Measurements from ENCODE around the gene POLQ.
"Not testable (repeated sequence)": the region's sequence is repeated elsewhere in the genome, so short reads cannot be mapped to it uniquely, and the experiment has no call there.

Gene POLQ

DNA sequence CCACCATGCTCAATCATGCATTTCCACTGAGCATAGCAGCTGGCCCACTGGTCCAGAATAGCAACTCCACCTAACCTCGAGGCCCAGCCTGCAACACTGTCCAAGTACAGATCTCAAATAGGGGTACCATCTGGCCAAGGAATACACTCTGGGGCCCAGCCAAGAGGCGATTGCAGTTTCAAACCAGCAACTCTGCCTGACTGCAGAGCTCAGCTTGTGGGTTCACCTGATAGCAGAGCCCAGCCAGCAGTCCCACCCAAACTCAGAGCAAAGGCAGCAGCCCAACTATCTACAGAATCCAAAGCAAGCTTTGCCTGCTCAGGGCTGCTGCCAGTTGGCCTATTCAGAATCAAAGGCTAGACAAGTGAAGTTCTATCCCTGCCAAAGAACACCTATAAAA lies 30.5 kb downstream of the POLQ start:
- in situ Hi-C loops (cut with HindIII; ENCODE audit: low sequenced_read_pairs) = no loop called here

GRCh38 chr3:121514496-121514895 lies 31.3 kb downstream of the POLQ start:
- in situ Hi-C loops (cut with HindIII; ENCODE audit: low sequenced_read_pairs) = no loop called here

- in situ Hi-C loops (cut with HindIII; ENCODE audit: low sequenced_read_pairs) = no loop called here
Measured at GRCh38 chr3:121508389-121508788, 37.4 kb downstream of the POLQ start.

DNA sequence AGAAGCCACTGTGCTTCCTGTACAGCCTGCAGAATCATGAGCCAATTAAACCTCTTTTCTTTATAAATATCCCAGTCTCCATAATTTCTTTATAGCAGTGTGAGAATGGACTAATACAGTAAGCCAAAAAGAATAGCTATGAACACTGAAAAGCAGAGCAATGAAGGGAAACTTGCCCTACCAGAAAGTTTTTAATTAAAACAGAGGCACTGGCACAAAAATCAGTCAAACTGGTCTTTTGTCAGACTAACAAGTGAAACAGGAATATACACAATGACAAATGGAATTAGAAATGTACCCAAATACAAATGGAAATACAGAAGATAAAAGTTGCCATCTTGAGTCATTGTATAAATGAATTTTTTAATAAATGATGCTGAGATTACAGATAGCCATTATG lies 40.5 kb downstream of the POLQ start:
- in situ Hi-C loops (cut with HindIII; ENCODE audit: low sequenced_read_pairs) = no loop called here

DNA sequence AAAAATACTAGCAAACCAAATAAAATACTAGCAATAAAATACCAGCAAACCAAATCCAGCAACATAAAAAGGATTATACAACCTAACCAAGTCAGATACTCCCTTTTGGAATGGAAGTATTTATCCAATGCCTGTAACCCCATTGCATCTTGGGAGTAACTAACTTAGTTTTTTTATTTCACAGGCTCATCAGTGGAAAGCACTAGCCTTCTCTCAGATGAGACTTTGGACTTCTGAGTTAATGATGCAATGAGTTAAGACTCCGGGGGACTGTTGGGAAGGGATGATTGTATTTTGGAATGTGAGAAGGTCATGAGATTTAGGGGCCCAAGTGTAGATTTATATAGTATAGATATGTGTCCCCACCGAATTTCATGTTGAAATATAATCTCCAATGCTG lies 41.2 kb downstream of the POLQ start:
- in situ Hi-C loops (cut with HindIII; ENCODE audit: low sequenced_read_pairs) = no loop called here

- in situ Hi-C loops (cut with HindIII; ENCODE audit: low sequenced_read_pairs) = no loop called here
Measured at GRCh38 chr3:121496786-121497185, 49.0 kb downstream of the POLQ start.

DNA sequence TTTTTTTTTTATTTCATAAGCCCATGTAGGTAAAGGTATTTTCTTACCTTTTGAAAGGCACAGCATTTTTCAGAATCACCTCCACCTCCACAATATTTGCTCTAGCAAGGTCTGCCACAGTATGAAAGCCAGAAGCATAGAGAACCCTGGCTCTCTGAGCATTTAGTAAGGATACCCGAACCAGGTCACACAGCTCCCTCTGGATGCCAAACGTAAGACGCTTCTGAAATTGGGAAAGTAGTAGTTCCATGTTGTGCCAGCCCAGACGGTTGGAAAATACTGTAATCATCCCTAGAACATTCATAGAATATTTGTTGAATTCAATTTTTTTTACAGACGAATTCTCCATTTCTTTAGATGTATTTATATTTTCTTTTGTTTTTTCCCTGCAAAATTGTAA lies 52.4 kb downstream of the POLQ start:
- in situ Hi-C loops (cut with HindIII; ENCODE audit: low sequenced_read_pairs) = no loop called here

DNA sequence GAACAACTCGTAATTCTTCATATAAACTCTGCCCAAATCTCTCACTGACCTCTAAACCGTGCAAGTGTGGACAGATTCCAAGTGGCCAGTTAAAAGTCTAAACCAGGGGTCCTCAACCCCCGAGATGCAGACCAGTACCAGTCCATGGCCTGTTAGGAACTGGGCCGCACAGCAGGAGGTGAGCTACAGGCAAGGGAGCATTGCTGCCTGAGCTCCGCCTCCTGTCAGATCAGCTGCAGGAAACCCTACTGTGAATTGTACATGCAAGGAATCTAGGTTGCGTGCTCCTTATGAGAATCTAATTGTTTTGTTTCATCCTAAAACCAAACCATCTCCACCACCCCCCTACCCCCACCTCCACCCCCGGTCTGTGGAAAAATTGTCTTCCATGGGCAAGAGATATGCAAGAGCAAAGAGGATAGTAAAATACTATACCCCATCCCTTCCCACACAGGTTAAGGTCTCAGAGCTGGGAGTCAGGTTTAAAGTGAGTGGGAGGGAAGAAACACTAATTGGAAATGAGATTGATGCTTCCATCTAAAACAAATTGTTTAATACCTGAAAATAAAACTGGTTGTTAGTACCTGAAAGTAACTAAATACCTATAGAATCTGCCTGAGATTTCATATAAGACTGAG lies 54.0 kb downstream of the POLQ start:
- in situ Hi-C loops (cut with HindIII; ENCODE audit: low sequenced_read_pairs) = no loop called here

DNA sequence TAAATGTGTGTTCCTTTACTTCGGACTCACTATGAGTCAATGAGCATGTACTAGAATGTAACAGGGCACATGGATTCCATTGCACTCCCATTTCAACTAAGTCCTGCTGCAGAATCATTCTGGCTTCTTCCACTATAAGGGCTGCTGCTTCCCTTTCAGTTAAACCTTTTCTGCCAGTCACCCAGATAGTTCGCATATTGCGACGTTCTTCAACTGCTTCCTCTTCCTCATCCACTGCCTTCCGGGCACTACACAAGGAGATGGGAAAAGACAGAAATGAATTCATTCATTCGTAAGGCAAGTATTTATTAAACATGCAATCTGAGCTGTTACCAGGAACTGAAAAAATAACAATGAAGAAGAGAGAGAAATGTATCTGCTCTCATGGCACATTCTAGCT lies 55.6 kb downstream of the POLQ start:
- in situ Hi-C loops (cut with HindIII; ENCODE audit: low sequenced_read_pairs) = no loop called here

GRCh38 chr3:121488628-121489027 lies 57.2 kb downstream of the POLQ start:
- in situ Hi-C loops (cut with HindIII; ENCODE audit: low sequenced_read_pairs) = no loop called here

GRCh38 chr3:121483290-121483689 lies 62.5 kb downstream of the POLQ start:
- in situ Hi-C loops (cut with HindIII; ENCODE audit: low sequenced_read_pairs) = no loop called here

DNA sequence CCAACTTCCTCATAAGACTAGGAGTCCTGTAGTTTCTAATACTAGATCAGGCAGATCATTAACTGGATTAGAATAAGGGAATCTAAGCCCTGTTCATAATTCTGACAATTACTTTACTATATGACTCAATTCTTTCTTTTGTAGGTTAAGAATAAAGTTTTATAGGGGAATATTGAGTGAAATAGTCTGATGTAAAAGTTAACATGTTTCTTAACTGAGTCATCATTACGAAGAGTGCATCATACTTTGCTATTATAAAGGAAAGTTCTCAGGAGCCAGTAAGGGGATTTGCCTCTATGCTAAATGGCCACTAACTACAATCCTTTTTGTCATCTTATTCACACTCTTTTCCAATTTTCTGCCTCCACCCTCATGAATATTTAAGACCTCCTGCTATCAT lies 63.1 kb downstream of the POLQ start:
- in situ Hi-C loops (cut with HindIII; ENCODE audit: low sequenced_read_pairs) = no loop called here

- in situ Hi-C loops (cut with HindIII; ENCODE audit: low sequenced_read_pairs) = no loop called here
Measured at GRCh38 chr3:121481106-121481880, 64.5 kb downstream of the POLQ start.

- in situ Hi-C loops (cut with HindIII; ENCODE audit: low sequenced_read_pairs) = no loop called here
Measured at GRCh38 chr3:121477589-121477988, 68.2 kb downstream of the POLQ start.

GRCh38 chr3:121473001-121473400 lies 72.8 kb downstream of the POLQ start:
- in situ Hi-C loops (cut with HindIII; ENCODE audit: low sequenced_read_pairs) = no loop called here

DNA sequence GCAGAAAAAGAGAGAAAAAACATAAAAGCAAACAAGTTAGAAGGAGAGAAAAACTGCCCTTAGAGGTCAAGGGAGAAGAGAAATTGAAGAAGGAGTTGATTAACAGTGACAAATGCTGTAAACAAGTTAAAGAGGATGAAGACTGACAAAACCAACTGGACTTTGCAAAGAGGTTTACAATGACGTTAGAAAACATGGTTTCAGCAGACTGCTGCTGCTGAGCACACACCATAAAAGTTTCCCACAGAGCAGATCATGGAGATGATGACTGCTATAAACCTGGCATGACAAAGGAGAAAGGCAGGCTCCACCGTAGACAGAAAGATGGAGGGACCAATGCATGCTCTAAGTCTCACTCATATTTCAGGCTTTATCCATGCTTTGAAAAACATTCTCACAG lies 78.7 kb downstream of the POLQ start:
- in situ Hi-C loops (cut with HindIII; ENCODE audit: low sequenced_read_pairs) = no loop called here

DNA sequence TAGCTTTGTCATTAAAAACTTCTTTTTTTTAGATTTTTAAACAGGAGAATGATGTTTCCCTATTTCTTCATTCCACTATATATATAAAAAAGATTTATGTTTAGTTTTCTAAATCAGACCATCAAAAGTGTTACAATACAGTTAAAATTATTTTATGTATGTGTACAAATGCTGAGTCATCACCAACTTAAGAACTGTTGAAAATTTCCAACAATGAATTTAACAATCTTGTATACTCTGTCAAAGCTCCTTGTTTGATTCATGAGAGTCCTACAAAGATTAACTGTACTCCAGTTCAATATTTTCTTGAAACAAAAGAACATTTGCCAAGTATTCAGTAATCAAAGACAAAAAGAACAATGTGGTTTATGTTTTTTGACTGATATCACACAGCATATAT lies 82.0 kb downstream of the POLQ start:
- in situ Hi-C loops (cut with HindIII; ENCODE audit: low sequenced_read_pairs) = no loop called here

DNA sequence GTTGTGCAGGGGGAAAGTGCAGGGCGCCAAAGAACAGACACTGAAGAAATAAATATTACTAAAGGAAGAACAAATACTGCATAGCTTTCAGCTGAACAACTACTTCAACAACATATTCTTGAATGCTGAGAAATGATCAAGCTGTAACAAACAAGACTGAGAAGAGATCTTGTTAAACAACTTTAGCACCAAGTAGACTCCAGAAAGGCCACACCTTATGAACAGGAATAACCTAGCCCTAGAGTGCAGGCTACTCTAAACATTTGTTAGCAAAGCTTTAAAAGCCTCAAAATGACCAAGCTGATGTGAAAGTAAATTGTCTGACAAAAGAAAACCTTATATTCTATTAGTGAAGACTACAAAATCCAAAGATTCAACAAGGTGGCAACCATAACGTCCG lies 83.2 kb downstream of the POLQ start:
- in situ Hi-C loops (cut with HindIII; ENCODE audit: low sequenced_read_pairs) = no loop called here

DNA sequence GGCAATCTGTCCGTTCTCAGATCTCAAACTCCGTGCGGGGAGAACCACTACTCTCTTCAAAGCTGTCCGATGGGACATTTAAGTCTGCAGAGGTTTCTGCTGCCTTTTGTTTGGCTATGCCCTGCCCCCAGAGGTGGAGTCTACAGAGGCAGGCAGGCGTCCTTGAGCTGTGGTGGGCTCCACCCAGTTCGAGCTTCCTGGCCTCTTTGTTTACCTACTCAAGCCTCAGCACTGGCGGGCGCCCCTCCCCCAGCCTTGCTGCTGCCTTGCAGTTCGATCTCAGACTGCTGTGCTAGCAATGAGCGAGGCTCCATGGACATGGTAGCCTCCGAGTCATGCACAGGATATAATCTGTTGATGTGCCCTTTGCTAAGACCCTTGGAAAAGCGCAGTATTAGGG lies 94.0 kb downstream of the POLQ start:
- in situ Hi-C loops (cut with HindIII; ENCODE audit: low sequenced_read_pairs) = not testable (repeated sequence)

DNA sequence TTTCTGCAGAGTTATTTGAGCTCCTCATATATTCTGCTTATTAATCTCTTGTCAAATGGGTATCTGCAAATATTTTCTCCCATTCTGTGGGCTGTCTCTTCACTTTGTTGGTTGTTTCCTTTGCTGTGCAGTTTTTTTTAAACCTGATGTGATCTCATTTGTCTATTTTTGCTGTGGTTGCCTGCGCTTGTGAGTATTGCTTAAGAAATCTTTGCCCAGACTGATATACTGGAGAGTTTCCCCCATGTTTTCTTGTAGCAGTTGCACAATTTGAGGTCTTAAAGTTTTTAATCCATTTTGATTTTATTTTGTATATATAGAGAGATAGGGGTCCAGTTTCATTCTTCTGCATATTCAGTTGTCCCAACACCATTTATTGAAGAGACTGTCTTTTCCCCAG lies 102.3 kb downstream of the POLQ start:
- in situ Hi-C loops (cut with HindIII; ENCODE audit: low sequenced_read_pairs) = no loop called here

DNA sequence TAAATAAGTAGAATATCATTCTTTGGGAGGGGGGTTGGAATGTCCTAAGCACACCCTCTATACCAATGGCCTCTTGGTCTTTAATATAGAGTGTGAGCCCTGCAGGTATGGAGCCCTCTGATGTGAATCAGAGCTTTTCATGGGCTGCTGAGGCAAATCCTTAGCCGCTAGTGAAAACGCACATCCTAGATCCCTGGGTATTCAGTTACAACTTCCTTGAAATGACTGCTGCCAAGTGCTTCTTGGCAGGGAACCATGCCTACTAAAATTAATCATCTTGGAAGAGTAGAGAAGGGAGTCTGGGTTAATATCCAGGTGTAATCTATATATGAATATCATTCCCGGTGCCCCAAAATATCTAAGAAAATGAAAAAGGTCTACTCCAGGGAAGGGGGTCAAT lies 109.1 kb downstream of the POLQ start:
- in situ Hi-C loops (cut with HindIII; ENCODE audit: low sequenced_read_pairs) = no loop called here

GRCh38 chr3:121436074-121436473 lies 109.7 kb downstream of the POLQ start:
- in situ Hi-C loops (cut with HindIII; ENCODE audit: low sequenced_read_pairs) = no loop called here

All from endothelial cell of hepatic sinusoid (primary cell).